Forelimb muscle (tissue), 1 donor: ENCODE results near the gene SLC9A9. TPM values are rescaled to one million over a fixed set of nuclear protein-coding genes. Genes with fewer than 3 reads are reported as not detected.

Source experiments
- DNase-seq: peaks from one replicate; pipeline ENCODE4 v3.0.0-alpha.2; 2013; ENCODE audit warnings: low read depth
- polyA plus RNA-seq: library from polyadenylated mRNA; unstranded; fragments of 120-200 nt; gene quantifications from one replicate; pipeline ENCODE4 v1.2.1, GENCODE V29; 2013; ENCODE audit not compliant: insufficient read length

The SLC9A9 gene
- polyA plus RNA-seq, 1 donor, result 10.0 TPM

- no peak for DNase-seq
These were observed 247.2 kb downstream of the SLC9A9 start for GRCh38 chr3:143600756-143601718.

GRCh38 chr3:143597774-143598652, 250.3 kb downstream of the SLC9A9 start:
- DNase-seq, result peak; percentile 36

- DNase-seq, result no peak
These were observed 251.2 kb downstream of the SLC9A9 start for GRCh38 chr3:143596957-143597642.

- DNase-seq, result no peak
These were observed 252.7 kb downstream of the SLC9A9 start for GRCh38 chr3:143595456-143596077.

GRCh38 chr3:143594206-143594605, 254.1 kb downstream of the SLC9A9 start:
- no peak for DNase-seq

GRCh38 chr3:143590660-143591059, 257.6 kb downstream of the SLC9A9 start:
- no peak for DNase-seq

- no peak for DNase-seq
These were observed 261.7 kb downstream of the SLC9A9 start for GRCh38 chr3:143586576-143586975.

- no peak for DNase-seq
These were observed 262.4 kb downstream of the SLC9A9 start for GRCh38 chr3:143585720-143586456.

- DNase-seq, result no peak
These were observed 263.8 kb downstream of the SLC9A9 start for GRCh38 chr3:143584474-143584873.

- DNase-seq, result no peak
These were observed 266.1 kb downstream of the SLC9A9 start for GRCh38 chr3:143581972-143582722.

GRCh38 chr3:143578810-143579435, 269.3 kb downstream of the SLC9A9 start:
- no peak for DNase-seq

GRCh38 chr3:143576568-143577270, 271.5 kb downstream of the SLC9A9 start:
- DNase-seq, result no peak

- DNase-seq, result no peak
These were observed 273.3 kb downstream of the SLC9A9 start for GRCh38 chr3:143574933-143575332.

GRCh38 chr3:143573610-143574303, 274.5 kb downstream of the SLC9A9 start:
- DNase-seq, result no peak

- no peak for DNase-seq
These were observed 276.7 kb downstream of the SLC9A9 start for GRCh38 chr3:143571548-143571947.

GRCh38 chr3:143567823-143568222, 280.4 kb downstream of the SLC9A9 start:
- no peak for DNase-seq

GRCh38 chr3:143565951-143566350, 282.3 kb downstream of the SLC9A9 start:
- no peak for DNase-seq

GRCh38 chr3:143563786-143564185, 284.5 kb downstream of the SLC9A9 start:
- DNase-seq, result no peak
